Right kidney (tissue), 1 donor: ENCODE data around the gene DGCR6.
A peak's percentile ranks its signal among the peaks of the same experiment; 100 is the strongest.
"Not testable (repeated sequence)": the region's sequence is repeated elsewhere in the genome, so short reads cannot be mapped to it uniquely, and the experiment has no call there.

Experiments used
- DNase-seq: peaks from one replicate; pipeline ENCODE4 v3.0.0-alpha.2; 2016

Gene DGCR6

DNA sequence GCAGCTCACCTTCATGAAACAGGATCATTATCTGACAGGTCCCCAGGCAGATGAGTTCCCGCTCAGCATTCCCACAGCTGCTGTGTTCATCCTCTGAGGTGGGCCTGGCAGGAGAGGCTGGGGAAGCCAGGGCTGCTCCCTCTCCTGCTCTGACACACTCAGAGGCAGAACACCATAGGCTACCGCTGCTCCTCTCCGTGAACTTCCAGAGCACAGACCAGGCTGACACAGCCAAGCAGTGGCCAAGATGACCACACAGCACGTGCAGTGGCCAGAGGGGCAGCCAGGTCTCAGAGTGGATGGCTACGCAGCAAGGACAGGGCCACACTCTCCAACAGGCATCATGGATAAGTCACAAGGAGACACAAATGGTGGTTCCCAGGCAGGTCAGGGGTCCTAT lies 21.5 kb downstream of the DGCR6 start:
- DNase-seq, result no peak

GRCh38 chr22:18929459-18929858 lies 23.3 kb downstream of the DGCR6 start:
- DNase-seq, result no peak

- no peak for DNase-seq
Measured at GRCh38 chr22:18931905-18932652, 26.0 kb downstream of the DGCR6 start.

DNA sequence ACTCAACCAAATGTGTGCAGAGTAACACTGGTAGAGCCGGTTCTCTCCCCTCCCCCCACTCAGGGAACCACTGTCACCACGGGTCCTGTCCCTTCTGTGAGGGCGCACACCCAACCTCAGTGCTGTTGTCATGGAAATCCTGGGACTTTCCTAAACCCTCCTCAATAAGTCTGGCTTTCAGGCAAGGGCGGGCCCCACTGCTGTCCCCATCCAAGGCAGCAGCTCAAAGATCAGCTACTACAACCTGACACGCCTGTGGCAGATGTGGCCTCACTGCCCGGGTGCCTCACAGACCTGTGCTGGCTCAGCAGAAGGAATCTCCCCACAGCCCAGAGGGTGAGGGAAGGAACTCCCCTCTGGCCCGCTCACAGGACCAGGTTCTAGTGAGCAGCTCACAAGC lies 27.8 kb downstream of the DGCR6 start:
- no peak for DNase-seq

GRCh38 chr22:18934688-18935087 lies 28.6 kb downstream of the DGCR6 start:
- DNase-seq, result not testable (repeated sequence)

DNA sequence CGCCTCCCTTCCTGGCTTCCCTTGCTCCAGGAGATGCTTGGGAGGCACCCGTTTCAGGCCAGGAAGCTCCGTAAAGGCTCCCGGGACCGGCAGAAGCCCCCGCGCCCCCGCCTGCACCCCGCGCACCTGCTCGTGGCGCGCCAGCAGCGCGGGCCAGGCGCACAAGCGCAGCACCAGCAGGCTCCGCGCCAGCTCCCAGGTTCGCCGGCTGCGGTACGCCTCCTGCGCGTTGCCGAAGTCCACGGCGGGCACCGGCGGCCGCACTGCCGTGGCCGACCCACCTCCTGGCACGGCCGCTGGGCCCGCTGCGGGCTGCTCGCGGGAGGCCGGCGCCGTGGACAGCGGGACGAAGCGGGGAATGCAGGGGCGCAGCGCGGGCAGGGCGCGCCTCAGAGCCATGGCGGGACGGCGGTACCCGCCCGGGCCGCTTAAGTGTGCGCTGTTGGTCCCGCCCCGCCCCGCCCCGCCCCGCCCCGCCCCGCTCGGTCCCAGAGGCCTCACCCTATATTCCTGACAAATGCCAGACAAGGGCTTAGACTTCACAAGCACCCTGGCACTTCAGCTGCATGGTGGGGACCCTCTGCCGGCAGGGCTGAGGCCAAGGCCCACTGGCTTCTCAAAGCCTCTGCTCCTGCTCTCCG lies 29.9 kb downstream of the DGCR6 start, which contains the start of gene PRODH:
TSS of gene PRODH (minus strand) at position 405 of the 641 bp plus-strand sequence. CDS start at position 399, 6 bp downstream.
- no peak for DNase-seq

GRCh38 chr22:18938691-18939090 lies 32.6 kb downstream of the DGCR6 start:
- not testable (repeated sequence) for DNase-seq

DNA sequence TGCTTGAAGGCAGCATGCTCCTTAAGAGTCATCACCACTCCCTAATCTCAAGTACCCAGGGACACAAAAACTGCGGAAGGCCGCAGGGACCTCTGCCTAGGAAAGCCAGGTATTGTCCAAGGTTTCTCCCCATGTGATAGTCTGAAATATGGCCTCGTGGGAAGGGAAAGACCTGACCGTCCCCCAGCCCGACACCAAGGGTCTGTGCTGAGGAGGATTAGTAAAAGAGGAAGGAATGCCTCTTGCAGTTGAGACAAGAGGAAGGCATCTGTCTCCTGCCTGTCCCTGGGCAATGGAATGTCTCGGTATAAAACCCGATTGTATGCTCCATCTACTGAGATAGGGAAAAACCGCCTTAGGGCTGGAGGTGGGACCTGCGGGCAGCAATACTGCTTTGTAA lies 41.0 kb downstream of the DGCR6 start:
- DNase-seq, result not testable (repeated sequence)

DNA sequence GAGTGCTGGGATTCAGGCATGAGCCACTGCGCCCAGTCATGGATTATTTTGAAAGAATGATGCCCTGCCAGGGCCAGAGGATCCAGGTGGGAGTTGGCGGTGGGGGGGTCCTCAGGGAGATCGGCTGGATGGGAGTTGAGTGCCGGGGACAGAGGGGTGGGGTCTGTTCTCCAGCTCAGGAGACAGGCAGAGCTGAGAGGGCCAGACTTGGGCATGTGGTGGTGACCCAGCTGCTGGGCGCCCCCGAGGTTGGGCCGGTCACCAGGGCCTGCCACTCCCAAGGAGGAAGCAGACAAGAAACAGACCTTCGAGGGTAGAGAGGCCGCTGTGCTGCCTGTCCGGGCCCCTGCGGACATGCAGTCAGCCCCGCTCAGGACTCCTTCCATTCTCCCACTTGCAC lies 41.8 kb downstream of the DGCR6 start:
- DNase-seq, result no peak

DNA sequence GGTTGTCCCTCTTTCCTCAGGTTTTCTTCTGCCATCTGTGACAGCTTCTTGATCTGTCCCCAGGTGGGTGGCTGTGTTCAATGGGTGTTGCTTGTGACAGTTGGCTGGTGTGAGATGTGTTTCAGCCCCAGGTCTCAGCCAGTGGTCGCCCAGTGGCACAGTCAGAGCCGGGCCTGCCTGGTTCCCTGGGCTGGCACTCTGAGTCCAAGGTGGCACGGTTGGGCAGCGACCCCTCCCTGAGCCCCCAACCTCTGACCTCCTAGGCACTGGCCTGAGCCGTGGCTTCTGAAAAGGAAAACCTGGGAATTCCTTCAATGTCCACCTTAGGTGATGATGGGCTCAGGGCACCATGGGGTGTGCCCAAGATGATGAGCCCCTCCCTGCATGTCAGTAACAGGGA lies 44.0 kb downstream of the DGCR6 start:
- DNase-seq, result no peak

DNA sequence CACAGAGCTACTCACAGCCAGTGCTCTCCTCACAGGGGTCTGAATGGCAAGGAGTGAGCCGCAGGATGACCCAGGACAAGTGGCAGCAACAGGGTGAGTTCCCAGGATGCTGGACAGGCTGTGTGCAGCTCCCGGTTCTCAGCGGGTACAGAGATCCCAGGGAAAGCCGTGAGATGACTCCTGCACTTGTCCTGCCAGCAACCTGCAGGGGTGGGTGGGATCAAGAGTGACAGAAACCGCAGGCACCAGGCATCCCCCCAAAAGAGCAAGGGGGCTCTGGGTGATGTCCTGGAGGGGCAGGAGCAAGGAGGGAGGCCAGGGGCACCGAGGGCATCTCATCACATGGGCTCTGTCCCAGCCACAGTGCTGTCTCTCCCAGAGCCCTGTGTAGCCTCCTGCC lies 45.9 kb downstream of the DGCR6 start:
- no peak for DNase-seq

DNA sequence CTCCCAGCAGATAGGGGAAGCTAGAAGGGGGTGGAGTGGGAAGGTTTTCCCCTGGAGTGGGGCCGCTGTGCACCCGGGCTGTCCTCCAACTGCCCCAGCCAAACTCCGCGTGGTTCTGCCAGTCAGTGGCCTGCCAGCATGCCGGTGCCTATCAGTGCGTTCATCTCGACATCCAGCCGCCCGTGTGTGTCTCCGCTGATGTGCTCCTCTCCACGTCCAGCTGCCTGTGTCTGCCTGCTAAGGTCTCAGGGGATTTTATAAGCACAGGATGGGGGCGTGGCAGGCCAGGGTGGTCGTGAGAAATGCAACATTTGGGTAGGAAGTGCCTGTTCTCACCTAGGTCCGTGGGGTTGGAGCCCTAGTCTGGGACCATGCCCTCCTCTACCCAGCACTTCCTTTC lies 47.0 kb downstream of the DGCR6 start:
- not testable (repeated sequence) for DNase-seq

DNA sequence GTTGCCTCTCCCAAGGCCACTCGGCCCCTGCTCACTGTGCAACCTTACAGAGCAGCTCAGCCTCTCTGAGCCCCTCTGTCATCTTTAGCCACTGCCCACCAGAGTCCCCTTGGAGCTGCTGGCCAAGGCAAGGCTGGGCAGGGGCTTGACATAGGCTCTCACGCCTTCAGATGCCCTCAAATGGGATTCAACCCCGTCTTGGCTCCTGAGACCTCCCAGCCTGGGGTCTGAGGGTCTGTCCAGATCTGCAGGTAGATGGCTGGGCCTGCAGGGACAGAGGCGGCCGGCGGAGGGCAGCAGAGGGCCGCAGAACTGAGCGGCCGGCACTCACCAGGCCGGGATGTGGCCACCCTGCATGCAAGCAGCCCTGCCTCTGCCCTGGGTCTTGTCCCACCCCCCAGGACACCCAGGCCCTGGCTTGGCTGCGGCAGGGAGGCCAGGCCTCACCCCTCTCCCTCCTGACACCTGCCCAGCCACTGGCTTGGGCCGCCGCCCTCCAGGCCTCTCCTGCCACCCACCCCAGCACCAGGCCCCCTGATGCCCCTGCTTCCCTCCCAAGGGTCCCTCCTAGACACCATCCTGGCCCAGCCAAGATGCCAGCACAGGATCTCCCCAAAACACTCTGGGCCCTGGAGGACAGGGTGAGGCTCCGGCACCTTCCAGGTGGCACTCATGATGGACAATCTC lies 48.3 kb downstream of the DGCR6 start:
- peak; percentile 48 for DNase-seq

- DNase-seq, result no peak
Measured at GRCh38 chr22:18954990-18955571, 49.0 kb downstream of the DGCR6 start.

GRCh38 chr22:18955696-18956095 lies 49.6 kb downstream of the DGCR6 start:
- DNase-seq, result no peak

- not testable (repeated sequence) for DNase-seq
Measured at GRCh38 chr22:18956121-18956895, 50.2 kb downstream of the DGCR6 start.

- not testable (repeated sequence) for DNase-seq
Measured at GRCh38 chr22:18956956-18957355, 50.8 kb downstream of the DGCR6 start.

GRCh38 chr22:18957621-18958320 lies 51.7 kb downstream of the DGCR6 start:
- not testable (repeated sequence) for DNase-seq

DNA sequence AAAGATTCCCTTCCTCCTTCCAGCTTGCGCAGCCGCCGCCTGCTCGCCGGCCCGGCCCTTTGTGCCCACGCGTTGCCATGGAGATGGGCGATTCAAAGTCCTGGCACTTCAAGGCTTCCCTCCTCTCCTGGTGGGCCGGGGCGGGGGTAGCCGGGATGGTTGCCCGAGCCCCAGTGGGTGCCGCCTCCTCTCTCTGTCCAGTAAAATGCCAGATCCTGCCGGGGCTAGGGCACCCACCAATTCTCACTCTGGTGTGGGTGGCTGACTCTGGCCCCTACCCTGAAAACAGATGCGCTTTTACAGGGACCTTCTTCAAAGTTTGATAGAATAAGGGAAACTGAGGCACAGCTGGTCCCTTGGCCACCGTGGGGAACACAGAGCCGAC lies 52.2 kb downstream of the DGCR6 start:
- not testable (repeated sequence) for DNase-seq

DNA sequence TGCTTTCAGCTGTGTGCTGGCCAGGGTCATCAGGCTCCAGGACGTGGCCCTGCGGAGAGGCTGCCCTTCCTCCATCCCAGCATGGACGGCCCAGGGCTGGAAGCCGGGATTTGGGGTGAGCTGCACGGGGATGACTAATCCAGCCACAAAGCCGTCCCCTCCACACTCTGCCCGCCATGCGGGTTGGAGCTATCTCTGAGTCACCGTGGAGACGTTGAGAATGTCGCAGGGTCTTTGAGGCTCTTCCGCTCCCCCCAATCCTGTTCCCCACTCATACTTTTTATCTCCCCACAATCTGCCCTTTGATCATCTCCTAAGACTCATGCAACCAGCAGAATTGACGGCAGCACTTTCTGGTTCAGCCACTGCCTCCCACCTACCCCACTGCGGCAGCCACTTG lies 52.6 kb downstream of the DGCR6 start:
- not testable (repeated sequence) for DNase-seq

- DNase-seq, result not testable (repeated sequence)
Measured at GRCh38 chr22:18959266-18959665, 53.1 kb downstream of the DGCR6 start.
